GM23338 (cell line): ENCODE results near the gene TCL1A. TPM values are rescaled to one million over a fixed set of nuclear protein-coding genes. Genes with fewer than 3 reads are reported as not detected.
A peak's percentile ranks its signal among the peaks of the same experiment; 100 is the strongest.

ENCODE experiments used
- ATAC-seq: fragments of 200-7000 bp; cut with Tn5 transposase; 3 replicates; pipeline ENCODE4 v1.9.1; 2020
- DNase-seq: peaks from one replicate; pipeline ENCODE4 v3.0.0-alpha.2; 2015; ENCODE audit warnings: low spot score
- H2AFZ ChIP-seq: fragments of 200-600 bp; sonication (generic); 2 replicates; pipeline ENCODE4 v1.8.0; 2016; ENCODE audit warnings: antibody characterized with exemption, mild to moderate bottlenecking, moderate library complexity
- H3F3A ChIP-seq: fragments of 200-600 bp; sonication (generic); replicated peaks from 2 replicates; pipeline ENCODE4 v1.8.0; 2017; ENCODE audit warnings: antibody characterized with exemption, mixed run types, low read depth
- H3K27ac ChIP-seq: fragments of 200-600 bp; sonication (generic); 2 replicates; pipeline ENCODE4 v1.6.1; 2016; ENCODE audit warnings: low read depth
- H3K27me3 ChIP-seq: fragments of 200-600 bp; sonication (generic); 2 replicates; pipeline ENCODE4 v1.8.0; 2016; ENCODE audit warnings: mild to moderate bottlenecking, mixed run types, moderate library complexity; ENCODE audit not compliant: insufficient read depth
- H3K36me3 ChIP-seq: fragments of 200-600 bp; sonication (generic); 2 replicates; pipeline ENCODE4 v1.8.0; 2016; ENCODE audit warnings: mild to moderate bottlenecking; ENCODE audit not compliant: insufficient read depth
- H3K4me1 ChIP-seq: fragments of 200-600 bp; sonication (generic); 2 replicates; pipeline ENCODE4 v1.8.0; 2016; ENCODE audit warnings: mild to moderate bottlenecking, moderate library complexity; ENCODE audit not compliant: insufficient read depth
- H3K4me2 ChIP-seq: fragments of 200-600 bp; sonication (generic); 2 replicates; pipeline ENCODE4 v1.7.1; 2017; ENCODE audit warnings: mixed run types
- H3K4me3 ChIP-seq: fragments of 200-600 bp; sonication (generic); 2 replicates; pipeline ENCODE4 v1.6.1; 2016; ENCODE audit warnings: mixed run types
- H3K79me2 ChIP-seq: fragments of 200-600 bp; sonication (generic); replicated peaks from 2 replicates; pipeline ENCODE4 v1.8.0; 2017; ENCODE audit warnings: mild to moderate bottlenecking; ENCODE audit not compliant: insufficient read depth
- H3K9me2 ChIP-seq: fragments of 200-600 bp; sonication (generic); 2 replicates; pipeline ENCODE4 v1.8.0; 2017; ENCODE audit not compliant: insufficient read depth
- H4K20me1 ChIP-seq: fragments of 200-600 bp; sonication (generic); replicated peaks from 2 replicates; pipeline ENCODE4 v1.8.0; 2017; ENCODE audit warnings: mild to moderate bottlenecking; ENCODE audit not compliant: insufficient read depth
- H3K27ac Mint-ChIP-seq: 2 replicates; pipeline ENCODE4 v1.8.0; 2020; ENCODE audit warnings: inconsistent platforms, mild to moderate bottlenecking, moderate library complexity, mixed read lengths
- H3K27me3 Mint-ChIP-seq: 3 replicates; pipeline ENCODE4 v1.8.0; 2022; ENCODE audit warnings: low read depth, mild to moderate bottlenecking, moderate library complexity, mixed read lengths, inconsistent platforms; ENCODE audit not compliant: insufficient read depth, poor library complexity
- H3K36me3 Mint-ChIP-seq: 3 replicates; pipeline ENCODE4 v1.8.0; 2021; ENCODE audit warnings: low read depth, mild to moderate bottlenecking, inconsistent platforms, moderate library complexity, mixed read lengths
- H3K4me1 Mint-ChIP-seq: 3 replicates; pipeline ENCODE4 v1.8.0; 2020; ENCODE audit warnings: mild to moderate bottlenecking, inconsistent platforms, mixed read lengths
- H3K4me3 Mint-ChIP-seq: 3 replicates; pipeline ENCODE4 v1.8.0; 2021; ENCODE audit warnings: moderate library complexity, mild to moderate bottlenecking, inconsistent platforms, mixed read lengths
- H3K9me3 Mint-ChIP-seq: 3 replicates; pipeline ENCODE4 v1.8.0; 2020; ENCODE audit warnings: moderate library complexity, mild to moderate bottlenecking, inconsistent platforms, mixed read lengths
- CREB1 ChIP-seq: fragments of 250-450 bp; sonication (Bioruptor Pico); IDR thresholded peaks from 2 replicates; pipeline ENCODE4 v1.5.0; 2020; ENCODE audit warnings: low read depth, mild to moderate bottlenecking, moderate library complexity
- EZH2 ChIP-seq: fragments of 200-600 bp; sonication (generic); IDR thresholded peaks from one replicate; pipeline ENCODE4 v1.8.0; 2017; ENCODE audit warnings: antibody characterized with exemption, mild to moderate bottlenecking, low read depth; ENCODE audit not compliant: unreplicated experiment
- EZH2phosphoT487 ChIP-seq: fragments of 200-600 bp; sonication (generic); IDR thresholded peaks from one replicate; pipeline ENCODE4 v1.8.1; 2018; ENCODE audit warnings: antibody characterized with exemption; ENCODE audit not compliant: unreplicated experiment
- JUNB ChIP-seq: IDR thresholded peaks from one replicate; pipeline ENCODE4 v1.6.1; 2016; ENCODE audit warnings: antibody characterized with exemption; ENCODE audit not compliant: unreplicated experiment
- NANOG ChIP-seq: IDR thresholded peaks from 2 replicates; pipeline ENCODE4 v1.6.1; 2016; ENCODE audit warnings: antibody characterized with exemption, borderline replicate concordance
- POLR2AphosphoS5 ChIP-seq: IDR thresholded peaks from 2 replicates; pipeline ENCODE4 v1.6.1; 2016; ENCODE audit warnings: antibody characterized with exemption, low read depth
- ZNF331 ChIP-seq: fragments of 250-450 bp; sonication (Bioruptor Pico); IDR thresholded peaks from 2 replicates; pipeline ENCODE4 v1.5.0; 2020; ENCODE audit warnings: low read depth, mild to moderate bottlenecking, moderate library complexity
- polyA plus RNA-seq: library from polyadenylated mRNA; unstranded; fragments of >200 nt; fragmentation: Nextera tagmentation; extraction: Ambion mirVana; gene quantifications from 2 replicates; pipeline ENCODE4 v1.2.1, GENCODE V29; 2016
- total RNA-seq: library from RNA; depleted of rRNA; stranded (reverse); fragments of >200 nt; shearing (Covaris generic); gene quantifications from 2 replicates; pipeline ENCODE4 v1.2.3, GENCODE V29; 2014
- TF ChIP-seq, protein P1 (sequence below): fragments of 250-450 bp; sonication (Bioruptor Pico); IDR thresholded peaks from 2 replicates; pipeline ENCODE4 v1.5.0; 2020; ENCODE audit warnings: mild to moderate bottlenecking, moderate library complexity
- TF ChIP-seq, protein P2 (sequence below): IDR thresholded peaks from one replicate; pipeline ENCODE4 v1.6.1; 2018; ENCODE audit warnings: antibody characterized with exemption; ENCODE audit not compliant: unreplicated experiment
- TF ChIP-seq, protein P3 (sequence below), 2 experiments: fragments of 200-600 bp in 1 of 2; sonication (generic) in 1 of 2; conservative IDR thresholded peaks; 2 replicates each; pipeline versions ENCODE4 v1.5.1 to v1.6.1; 2016 to 2017; ENCODE audit warnings: antibody characterized with exemption in 2 of 2, low read depth in 2 of 2, mild to moderate bottlenecking in 2 of 2, moderate library complexity in 1 of 2

TCL1A gene
- total and polyA plus RNA-seq, 2 experiments from 2014 or later, result 3.6 to 5.3 TPM

DNA sequence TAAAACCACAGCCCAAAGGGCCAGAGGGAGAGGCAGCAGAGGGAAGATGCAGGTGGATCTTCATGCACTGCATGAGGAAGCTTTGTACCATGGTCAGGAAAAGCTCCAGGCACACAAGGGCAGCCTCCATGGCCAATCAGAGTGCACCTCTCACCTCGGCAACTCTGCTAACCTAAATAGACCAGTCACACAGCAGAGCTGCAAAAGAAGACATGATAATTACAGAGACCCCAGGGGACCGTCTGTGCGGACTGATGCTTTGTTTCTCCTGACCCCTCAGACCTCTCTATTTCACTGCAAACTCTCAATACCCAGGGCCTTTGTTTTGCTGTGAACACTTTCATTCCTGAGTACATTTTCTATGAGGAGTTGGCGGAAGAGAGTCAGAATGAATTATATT lies 38.4 kb downstream of the TCL1A start:
- Histone ChIP-seq H3K4me3 (no peak overlapping the region), H3K79me2 (no peaks in the 10 kb centered on the region), H3K27ac (no peak overlapping the region), H3K27me3 (no peaks in the 10 kb centered on the region), H3K36me3 (no peaks in the 10 kb centered on the region), H3K9me2 (peaks cover 15% of the 10 kb centered on the region; the same call in 1 of the 2 replicates), H4K20me1 (no peaks in the 10 kb centered on the region), H3K4me1 (peaks cover 2% of the 10 kb centered on the region), H2AFZ (no peak overlapping the region; the same call in 1 of the 2 replicates), H3K4me2 (no peak overlapping the region), H3F3A (no peaks in the 10 kb centered on the region)
- TF ChIP-seq EZH2 (no peak), POLR2AphosphoS5 (no peak), CREB1 (no peak), JUNB (no peak), ZNF331 (CRISPR knock-in tag) (no peak), NANOG (no peak), EZH2phosphoT487 (no peak)
- TF ChIP-seq, protein P1, sequence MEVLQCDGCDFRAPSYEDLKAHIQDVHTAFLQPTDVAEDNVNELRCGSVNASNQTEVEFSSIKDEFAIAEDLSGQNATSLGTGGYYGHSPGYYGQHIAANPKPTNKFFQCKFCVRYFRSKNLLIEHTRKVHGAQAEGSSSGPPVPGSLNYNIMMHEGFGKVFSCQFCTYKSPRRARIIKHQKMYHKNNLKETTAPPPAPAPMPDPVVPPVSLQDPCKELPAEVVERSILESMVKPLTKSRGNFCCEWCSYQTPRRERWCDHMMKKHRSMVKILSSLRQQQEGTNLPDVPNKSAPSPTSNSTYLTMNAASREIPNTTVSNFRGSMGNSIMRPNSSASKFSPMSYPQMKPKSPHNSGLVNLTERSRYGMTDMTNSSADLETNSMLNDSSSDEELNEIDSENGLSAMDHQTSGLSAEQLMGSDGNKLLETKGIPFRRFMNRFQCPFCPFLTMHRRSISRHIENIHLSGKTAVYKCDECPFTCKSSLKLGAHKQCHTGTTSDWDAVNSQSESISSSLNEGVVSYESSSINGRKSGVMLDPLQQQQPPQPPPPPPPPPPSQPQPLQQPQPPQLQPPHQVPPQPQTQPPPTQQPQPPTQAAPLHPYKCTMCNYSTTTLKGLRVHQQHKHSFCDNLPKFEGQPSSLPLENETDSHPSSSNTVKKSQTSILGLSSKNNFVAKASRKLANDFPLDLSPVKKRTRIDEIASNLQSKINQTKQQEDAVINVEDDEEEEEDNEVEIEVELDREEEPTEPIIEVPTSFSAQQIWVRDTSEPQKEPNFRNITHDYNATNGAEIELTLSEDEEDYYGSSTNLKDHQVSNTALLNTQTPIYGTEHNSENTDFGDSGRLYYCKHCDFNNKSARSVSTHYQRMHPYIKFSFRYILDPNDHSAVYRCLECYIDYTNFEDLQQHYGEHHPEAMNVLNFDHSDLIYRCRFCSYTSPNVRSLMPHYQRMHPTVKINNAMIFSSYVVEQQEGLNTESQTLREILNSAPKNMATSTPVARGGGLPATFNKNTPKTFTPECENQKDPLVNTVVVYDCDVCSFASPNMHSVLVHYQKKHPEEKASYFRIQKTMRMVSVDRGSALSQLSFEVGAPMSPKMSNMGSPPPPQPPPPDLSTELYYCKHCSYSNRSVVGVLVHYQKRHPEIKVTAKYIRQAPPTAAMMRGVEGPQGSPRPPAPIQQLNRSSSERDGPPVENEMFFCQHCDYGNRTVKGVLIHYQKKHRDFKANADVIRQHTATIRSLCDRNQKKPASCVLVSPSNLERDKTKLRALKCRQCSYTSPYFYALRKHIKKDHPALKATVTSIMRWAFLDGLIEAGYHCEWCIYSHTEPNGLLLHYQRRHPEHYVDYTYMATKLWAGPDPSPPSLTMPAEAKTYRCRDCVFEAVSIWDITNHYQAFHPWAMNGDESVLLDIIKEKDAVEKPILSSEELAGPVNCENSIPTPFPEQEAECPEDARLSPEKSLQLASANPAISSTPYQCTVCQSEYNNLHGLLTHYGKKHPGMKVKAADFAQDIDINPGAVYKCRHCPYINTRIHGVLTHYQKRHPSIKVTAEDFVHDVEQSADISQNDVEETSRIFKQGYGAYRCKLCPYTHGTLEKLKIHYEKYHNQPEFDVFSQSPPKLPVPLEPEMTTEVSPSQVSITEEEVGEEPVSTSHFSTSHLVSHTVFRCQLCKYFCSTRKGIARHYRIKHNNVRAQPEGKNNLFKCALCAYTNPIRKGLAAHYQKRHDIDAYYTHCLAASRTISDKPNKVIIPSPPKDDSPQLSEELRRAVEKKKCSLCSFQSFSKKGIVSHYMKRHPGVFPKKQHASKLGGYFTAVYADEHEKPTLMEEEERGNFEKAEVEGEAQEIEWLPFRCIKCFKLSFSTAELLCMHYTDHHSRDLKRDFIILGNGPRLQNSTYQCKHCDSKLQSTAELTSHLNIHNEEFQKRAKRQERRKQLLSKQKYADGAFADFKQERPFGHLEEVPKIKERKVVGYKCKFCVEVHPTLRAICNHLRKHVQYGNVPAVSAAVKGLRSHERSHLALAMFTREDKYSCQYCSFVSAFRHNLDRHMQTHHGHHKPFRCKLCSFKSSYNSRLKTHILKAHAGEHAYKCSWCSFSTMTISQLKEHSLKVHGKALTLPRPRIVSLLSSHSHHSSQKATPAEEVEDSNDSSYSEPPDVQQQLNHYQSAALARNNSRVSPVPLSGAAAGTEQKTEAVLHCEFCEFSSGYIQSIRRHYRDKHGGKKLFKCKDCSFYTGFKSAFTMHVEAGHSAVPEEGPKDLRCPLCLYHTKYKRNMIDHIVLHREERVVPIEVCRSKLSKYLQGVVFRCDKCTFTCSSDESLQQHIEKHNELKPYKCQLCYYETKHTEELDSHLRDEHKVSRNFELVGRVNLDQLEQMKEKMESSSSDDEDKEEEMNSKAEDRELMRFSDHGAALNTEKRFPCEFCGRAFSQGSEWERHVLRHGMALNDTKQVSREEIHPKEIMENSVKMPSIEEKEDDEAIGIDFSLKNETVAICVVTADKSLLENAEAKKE (CRISPR knock-in tag), result no peak
- TF ChIP-seq, protein P2, sequence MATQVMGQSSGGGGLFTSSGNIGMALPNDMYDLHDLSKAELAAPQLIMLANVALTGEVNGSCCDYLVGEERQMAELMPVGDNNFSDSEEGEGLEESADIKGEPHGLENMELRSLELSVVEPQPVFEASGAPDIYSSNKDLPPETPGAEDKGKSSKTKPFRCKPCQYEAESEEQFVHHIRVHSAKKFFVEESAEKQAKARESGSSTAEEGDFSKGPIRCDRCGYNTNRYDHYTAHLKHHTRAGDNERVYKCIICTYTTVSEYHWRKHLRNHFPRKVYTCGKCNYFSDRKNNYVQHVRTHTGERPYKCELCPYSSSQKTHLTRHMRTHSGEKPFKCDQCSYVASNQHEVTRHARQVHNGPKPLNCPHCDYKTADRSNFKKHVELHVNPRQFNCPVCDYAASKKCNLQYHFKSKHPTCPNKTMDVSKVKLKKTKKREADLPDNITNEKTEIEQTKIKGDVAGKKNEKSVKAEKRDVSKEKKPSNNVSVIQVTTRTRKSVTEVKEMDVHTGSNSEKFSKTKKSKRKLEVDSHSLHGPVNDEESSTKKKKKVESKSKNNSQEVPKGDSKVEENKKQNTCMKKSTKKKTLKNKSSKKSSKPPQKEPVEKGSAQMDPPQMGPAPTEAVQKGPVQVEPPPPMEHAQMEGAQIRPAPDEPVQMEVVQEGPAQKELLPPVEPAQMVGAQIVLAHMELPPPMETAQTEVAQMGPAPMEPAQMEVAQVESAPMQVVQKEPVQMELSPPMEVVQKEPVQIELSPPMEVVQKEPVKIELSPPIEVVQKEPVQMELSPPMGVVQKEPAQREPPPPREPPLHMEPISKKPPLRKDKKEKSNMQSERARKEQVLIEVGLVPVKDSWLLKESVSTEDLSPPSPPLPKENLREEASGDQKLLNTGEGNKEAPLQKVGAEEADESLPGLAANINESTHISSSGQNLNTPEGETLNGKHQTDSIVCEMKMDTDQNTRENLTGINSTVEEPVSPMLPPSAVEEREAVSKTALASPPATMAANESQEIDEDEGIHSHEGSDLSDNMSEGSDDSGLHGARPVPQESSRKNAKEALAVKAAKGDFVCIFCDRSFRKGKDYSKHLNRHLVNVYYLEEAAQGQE, result no peak
- TF ChIP-seq, protein P3, sequence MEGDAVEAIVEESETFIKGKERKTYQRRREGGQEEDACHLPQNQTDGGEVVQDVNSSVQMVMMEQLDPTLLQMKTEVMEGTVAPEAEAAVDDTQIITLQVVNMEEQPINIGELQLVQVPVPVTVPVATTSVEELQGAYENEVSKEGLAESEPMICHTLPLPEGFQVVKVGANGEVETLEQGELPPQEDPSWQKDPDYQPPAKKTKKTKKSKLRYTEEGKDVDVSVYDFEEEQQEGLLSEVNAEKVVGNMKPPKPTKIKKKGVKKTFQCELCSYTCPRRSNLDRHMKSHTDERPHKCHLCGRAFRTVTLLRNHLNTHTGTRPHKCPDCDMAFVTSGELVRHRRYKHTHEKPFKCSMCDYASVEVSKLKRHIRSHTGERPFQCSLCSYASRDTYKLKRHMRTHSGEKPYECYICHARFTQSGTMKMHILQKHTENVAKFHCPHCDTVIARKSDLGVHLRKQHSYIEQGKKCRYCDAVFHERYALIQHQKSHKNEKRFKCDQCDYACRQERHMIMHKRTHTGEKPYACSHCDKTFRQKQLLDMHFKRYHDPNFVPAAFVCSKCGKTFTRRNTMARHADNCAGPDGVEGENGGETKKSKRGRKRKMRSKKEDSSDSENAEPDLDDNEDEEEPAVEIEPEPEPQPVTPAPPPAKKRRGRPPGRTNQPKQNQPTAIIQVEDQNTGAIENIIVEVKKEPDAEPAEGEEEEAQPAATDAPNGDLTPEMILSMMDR (conservative IDR thresholded peaks at IDR 0.05; ENCODE audit: low read depth in 2 of 2), result no peak
- H3K27ac Mint-ChIP-seq, result no peak overlapping the region
- DNase-seq (no peak), ATAC-seq (peak; percentile 50)
- H3K4me1 Mint-ChIP-seq, result peaks cover 13% of the 10 kb centered on the region
- peaks cover 16% of the 10 kb centered on the region for H3K9me3 Mint-ChIP-seq
- peaks cover 5% of the 10 kb centered on the region for H3K27me3 Mint-ChIP-seq
- peaks cover 4% of the 10 kb centered on the region; the same call in 2 of the 3 replicates for H3K36me3 Mint-ChIP-seq
- H3K4me3 Mint-ChIP-seq, result no peak overlapping the region
